Astrocyte of the spinal cord (primary cell): ENCODE data around the gene ITPRIP.

Source experiments
- DNase-seq: peaks from one replicate; pipeline ENCODE4 v3.0.0; 2011; ENCODE audit warnings: low read depth, low spot score
- H3K4me3 ChIP-seq: 2 replicates; pipeline ENCODE4 v1.5.1; 2011; ENCODE audit warnings: low read depth, mild to moderate bottlenecking, low read length, moderate library complexity
- in situ Hi-C: cut with HindIII; loops from 2 replicates; pipeline ENCODE4 v1.10.0; 2017; ENCODE audit warnings: low sequenced_read_pairs
- TF ChIP-seq, protein P1 (sequence below): IDR thresholded peaks from 2 replicates; pipeline ENCODE4 v1.5.1; 2012; ENCODE audit warnings: low read depth, mild to moderate bottlenecking, low read length, inconsistent platforms

The ITPRIP gene

DNA sequence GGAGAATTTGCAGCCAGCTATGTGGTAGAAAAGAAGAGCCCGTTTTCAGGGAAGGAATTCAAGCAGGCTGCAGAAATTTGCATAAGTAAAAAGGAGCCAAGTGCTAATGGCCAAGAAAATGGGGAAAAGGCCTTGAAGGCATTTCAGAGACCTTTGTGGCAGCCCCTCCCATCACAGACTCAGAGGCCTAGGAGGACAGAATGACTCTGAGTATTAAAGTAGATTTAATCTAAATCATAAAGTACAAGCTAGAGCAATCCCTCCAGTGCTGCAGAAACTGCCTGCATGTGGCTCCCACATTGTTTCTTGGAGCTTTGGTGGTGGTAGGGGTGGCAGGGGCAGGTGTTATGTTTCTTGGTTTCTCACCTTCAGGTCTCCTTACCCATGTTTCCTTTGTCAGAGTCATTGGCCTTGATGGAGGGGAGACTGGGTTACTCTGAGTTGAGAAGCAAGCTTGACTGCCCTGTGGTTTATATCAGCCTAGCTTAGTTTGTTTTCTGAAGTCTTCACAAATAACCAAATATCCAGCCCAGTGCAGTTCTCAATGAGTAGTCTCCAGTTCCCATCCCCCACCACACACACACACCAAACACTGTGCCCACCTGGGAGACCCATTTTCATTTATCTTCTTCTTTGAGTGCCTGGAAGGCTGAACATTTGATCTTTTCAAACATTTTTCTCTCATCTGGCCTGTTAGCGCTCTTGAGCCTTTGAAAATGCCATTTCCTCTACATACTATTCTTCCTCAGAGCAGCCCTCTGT lies 34.5 kb downstream of the ITPRIP start:
- TF ChIP-seq, protein P1, sequence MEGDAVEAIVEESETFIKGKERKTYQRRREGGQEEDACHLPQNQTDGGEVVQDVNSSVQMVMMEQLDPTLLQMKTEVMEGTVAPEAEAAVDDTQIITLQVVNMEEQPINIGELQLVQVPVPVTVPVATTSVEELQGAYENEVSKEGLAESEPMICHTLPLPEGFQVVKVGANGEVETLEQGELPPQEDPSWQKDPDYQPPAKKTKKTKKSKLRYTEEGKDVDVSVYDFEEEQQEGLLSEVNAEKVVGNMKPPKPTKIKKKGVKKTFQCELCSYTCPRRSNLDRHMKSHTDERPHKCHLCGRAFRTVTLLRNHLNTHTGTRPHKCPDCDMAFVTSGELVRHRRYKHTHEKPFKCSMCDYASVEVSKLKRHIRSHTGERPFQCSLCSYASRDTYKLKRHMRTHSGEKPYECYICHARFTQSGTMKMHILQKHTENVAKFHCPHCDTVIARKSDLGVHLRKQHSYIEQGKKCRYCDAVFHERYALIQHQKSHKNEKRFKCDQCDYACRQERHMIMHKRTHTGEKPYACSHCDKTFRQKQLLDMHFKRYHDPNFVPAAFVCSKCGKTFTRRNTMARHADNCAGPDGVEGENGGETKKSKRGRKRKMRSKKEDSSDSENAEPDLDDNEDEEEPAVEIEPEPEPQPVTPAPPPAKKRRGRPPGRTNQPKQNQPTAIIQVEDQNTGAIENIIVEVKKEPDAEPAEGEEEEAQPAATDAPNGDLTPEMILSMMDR: no peak
- DNase-seq: no peak
- H3K4me3 ChIP-seq: no peak overlapping the region
- in situ Hi-C loops: no loop called here

DNA sequence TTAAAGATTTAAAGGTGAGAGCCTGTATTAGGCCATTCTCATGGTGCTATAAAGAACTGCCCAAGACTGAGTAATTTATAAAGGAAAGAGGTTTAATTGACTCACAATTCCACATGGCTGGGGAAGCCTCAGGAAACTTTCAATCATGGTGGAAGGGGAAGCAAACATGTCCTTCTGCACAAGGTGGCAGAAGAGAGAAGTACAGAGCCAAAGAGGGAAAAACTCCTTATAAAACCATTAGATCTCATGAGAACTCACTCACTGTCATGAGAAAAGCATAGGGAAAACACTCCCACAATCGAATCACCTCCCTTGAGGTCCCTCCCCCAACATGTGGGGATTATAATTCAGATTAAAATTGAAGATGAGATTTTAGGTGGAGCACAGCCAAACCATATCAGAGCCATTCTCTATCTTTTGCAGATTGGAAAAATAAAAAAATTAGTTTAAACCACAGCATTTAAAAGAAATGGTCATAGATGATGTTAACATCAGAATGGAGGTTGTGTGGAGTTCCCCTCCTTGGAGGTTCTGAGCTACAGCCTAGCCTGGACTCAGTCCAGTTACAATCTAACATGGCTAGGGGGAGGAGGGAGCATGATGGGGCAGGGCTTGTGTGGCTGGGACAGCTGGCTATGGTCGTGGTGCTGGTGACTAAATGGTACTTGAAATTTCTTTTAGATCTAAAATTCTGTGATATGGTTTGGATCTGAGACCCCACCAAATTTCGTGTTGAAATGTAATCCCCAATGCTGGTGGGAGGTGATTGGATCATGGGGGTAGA lies 36.2 kb downstream of the ITPRIP start:
- DNase-seq: no peak
- in situ Hi-C loops: no loop called here
- TF ChIP-seq, protein P1: peak; percentile 7
- no peak overlapping the region for H3K4me3 ChIP-seq

- no peak overlapping the region for H3K4me3 ChIP-seq
- TF ChIP-seq, protein P1: no peak
- DNase-seq: peak; percentile 98
- in situ Hi-C loops: no loop called here
These were observed 37.5 kb downstream of the ITPRIP start for GRCh38 chr10:104300736-104301292.

- DNase-seq: peak; percentile 99
- TF ChIP-seq, protein P1: no peak
- in situ Hi-C loops: no loop called here
- H3K4me3 ChIP-seq: no peak overlapping the region
These were observed 38.1 kb downstream of the ITPRIP start for GRCh38 chr10:104300002-104300735.

- no peak overlapping the region for H3K4me3 ChIP-seq
- TF ChIP-seq, protein P1: no peak
- in situ Hi-C loops: no loop called here
- peak; percentile 83 for DNase-seq
These were observed 39.0 kb downstream of the ITPRIP start for GRCh38 chr10:104299031-104299904.
